ENCODE results near the gene CDC34. TPM values are rescaled to one million over a fixed set of nuclear protein-coding genes. Genes with fewer than 3 reads are reported as not detected.

Gene CDC34
- total RNA-seq, 5 donors from 2014 or later (not counting 1 experiment from before 2014, with no cell fraction given), result 35.4 to 52.6 (median 51.3) TPM

- POLR2A ChIA-PET, result no interaction called here
- 95% methylated on average over 46 of the region's 51 CpGs for WGBS (ENCODE audit: insufficient coverage)
- CTCF ChIA-PET, result no interaction called here
Observed at GRCh38 chr19:540867-541637, 9.5 kb downstream of the CDC34 start.

GRCh38 chr19:541699-542098 is 10.1 kb downstream of the CDC34 start:
- Histone ChIP-seq H3K36me3 (ENCODE audit: control insufficient read depth in 2 of 2, extremely low read depth in 1 of 2, insufficient read depth in 1 of 2, low read length in 1 of 2) (peaks cover 16 to 29% of the 10 kb centered on the region in 2 donors), H3K4me1 (ENCODE audit: control insufficient read depth in 1 of 2, extremely low read depth in 1 of 2, insufficient read depth in 2 of 2, low read length in 2 of 2) (peaks cover 9 to 38% of the 10 kb centered on the region in 2 experiments), H3K4me3 (ENCODE audit: control insufficient read depth in 1 of 2, extremely low read depth in 1 of 2, low read length in 1 of 2) (no peak overlapping the region), H3K9me3 (no peaks in the 10 kb centered on the region), H3K27me3 (replicated peaks in 1 of 2; ENCODE audit: control insufficient read depth in 2 of 2, extremely low read depth in 1 of 2, insufficient read depth in 2 of 2, low read length in 1 of 2) (no peaks in the 10 kb centered on the region), H3K27ac (ENCODE audit: low read length) (no peak overlapping the region)
- no peaks in the 10 kb centered on the region for H3K9me3 Mint-ChIP-seq
- H3K4me3 Mint-ChIP-seq, result no peak overlapping the region
- ATAC-seq (replicated peaks in 1 of 4) (no peak), DNase-seq (no peak)
- WGBS (ENCODE audit: insufficient coverage), result 93% methylated on average over 22 of the region's 26 CpGs
- H3K27ac Mint-ChIP-seq, result no peak overlapping the region
- H3K27me3 Mint-ChIP-seq, result no peaks in the 10 kb centered on the region
- ChIA-PET CTCF (no interaction called here), POLR2A (no interaction called here)
- H3K4me1 Mint-ChIP-seq, result peaks cover 21 to 22% (median 22%) of the 10 kb centered on the region in 3 donors
- H3K36me3 Mint-ChIP-seq, result peaks cover 8% of the 10 kb centered on the region

More at GRCh38 chr19:540867-541637, 9.5 kb downstream of the CDC34 start:
- no peak for ATAC-seq (replicated peaks in 1 of 4)
- Histone ChIP-seq H3K9me3 (no peaks in the 10 kb centered on the region), H3K4me3 (ENCODE audit: control insufficient read depth in 1 of 2, extremely low read depth in 1 of 2, low read length in 1 of 2) (no peak overlapping the region), H3K27me3 (replicated peaks in 1 of 2; ENCODE audit: control insufficient read depth in 2 of 2, extremely low read depth in 1 of 2, insufficient read depth in 2 of 2, low read length in 1 of 2) (no peaks in the 10 kb centered on the region), H3K27ac (ENCODE audit: low read length) (no peak overlapping the region), H3K36me3 (ENCODE audit: control insufficient read depth in 2 of 2, extremely low read depth in 1 of 2, insufficient read depth in 1 of 2, low read length in 1 of 2) (peaks cover 19 to 35% of the 10 kb centered on the region in 2 donors), H3K4me1 (ENCODE audit: control insufficient read depth in 1 of 2, extremely low read depth in 1 of 2, insufficient read depth in 2 of 2, low read length in 2 of 2) (peaks cover 9 to 34% of the 10 kb centered on the region in 2 experiments)
- no peaks in the 10 kb centered on the region for H3K9me3 Mint-ChIP-seq
- peaks cover 8% of the 10 kb centered on the region for H3K36me3 Mint-ChIP-seq
- no peak overlapping the region for H3K4me3 Mint-ChIP-seq
- DNase-seq, result no peak
- H3K27me3 Mint-ChIP-seq, result no peaks in the 10 kb centered on the region
- no peak overlapping the region for H3K27ac Mint-ChIP-seq
- H3K4me1 Mint-ChIP-seq, result peaks cover 21 to 22% (median 22%) of the 10 kb centered on the region in 3 donors

GRCh38 chr19:542173-542866 is 10.8 kb downstream of the CDC34 start:
- no peak for DNase-seq
- Mint-ChIP-seq H3K36me3 (peaks cover 8% of the 10 kb centered on the region), H3K27ac (no peak overlapping the region), H3K4me1 (peaks cover 21 to 22% (median 22%) of the 10 kb centered on the region in 3 donors), H3K27me3 (no peaks in the 10 kb centered on the region), H3K9me3 (no peaks in the 10 kb centered on the region), H3K4me3 (no peak overlapping the region)
- 89% methylated on average over 30 of the region's 34 CpGs for WGBS (ENCODE audit: insufficient coverage)
- no peak for ATAC-seq (replicated peaks in 1 of 4)
- POLR2A ChIA-PET, result no interaction called here
- no peak overlapping the region for H3K4me3 ChIP-seq (ENCODE audit: control insufficient read depth in 1 of 2, extremely low read depth in 1 of 2, low read length in 1 of 2)
- CTCF ChIA-PET, result no interaction called here
- peaks cover 9 to 44% of the 10 kb centered on the region in 2 experiments for H3K4me1 ChIP-seq (ENCODE audit: control insufficient read depth in 1 of 2, extremely low read depth in 1 of 2, insufficient read depth in 2 of 2, low read length in 2 of 2)
- no peak overlapping the region for H3K27ac ChIP-seq (ENCODE audit: low read length)
- no peaks in the 10 kb centered on the region for H3K27me3 ChIP-seq (replicated peaks in 1 of 2; ENCODE audit: control insufficient read depth in 2 of 2, extremely low read depth in 1 of 2, insufficient read depth in 2 of 2, low read length in 1 of 2)
- peaks cover 16 to 27% of the 10 kb centered on the region in 2 donors for H3K36me3 ChIP-seq (ENCODE audit: control insufficient read depth in 2 of 2, extremely low read depth in 1 of 2, insufficient read depth in 1 of 2, low read length in 1 of 2)
- no peaks in the 10 kb centered on the region for H3K9me3 ChIP-seq

- WGBS (ENCODE audit: insufficient coverage), result 8% methylated on average over 14 of the region's 31 CpGs
- peak within 1 kb of the TSS; percentile 89 for H3K27ac Mint-ChIP-seq
- no peaks in the 10 kb centered on the region for H3K9me3 ChIP-seq
- peaks cover 9 to 57% of the 10 kb centered on the region in 2 experiments for H3K4me1 ChIP-seq (ENCODE audit: control insufficient read depth in 1 of 2, extremely low read depth in 1 of 2, insufficient read depth in 2 of 2, low read length in 2 of 2)
- peaks cover 21 to 30% (median 22%) of the 10 kb centered on the region in 3 donors for H3K4me1 Mint-ChIP-seq
- H3K27me3 Mint-ChIP-seq, result no peaks in the 10 kb centered on the region
- H3K4me3 ChIP-seq (ENCODE audit: control insufficient read depth in 1 of 2, extremely low read depth in 1 of 2, low read length in 1 of 2), result peak within 1 kb of the TSS; percentile 79 to 92
- no peaks in the 10 kb centered on the region for H3K27me3 ChIP-seq (replicated peaks in 1 of 2; ENCODE audit: control insufficient read depth in 2 of 2, extremely low read depth in 1 of 2, insufficient read depth in 2 of 2, low read length in 1 of 2)
- peak within 1 kb of the TSS; percentile 83 to 88 (median 87) for H3K4me3 Mint-ChIP-seq
- ATAC-seq (replicated peaks in 1 of 4), result peak; percentile 95 to 98 (median 96)
- POLR2A ChIA-PET, result interaction anchor here in 1 of 2 donors (0.7 kb wide), 1 partner anchor 13 kb away, joined by 6 read pairs; the partner anchor contains the start of gene CDC34
- H3K36me3 Mint-ChIP-seq, result peaks cover 7% of the 10 kb centered on the region
- peak within 1 kb of the TSS; percentile 83 for H3K27ac ChIP-seq (ENCODE audit: low read length)
- peak; percentile 54 to 91 (median 83) for DNase-seq
- H3K36me3 ChIP-seq (ENCODE audit: control insufficient read depth in 2 of 2, extremely low read depth in 1 of 2, insufficient read depth in 1 of 2, low read length in 1 of 2), result peaks cover 10 to 37% of the 10 kb centered on the region in 2 donors
- no peaks in the 10 kb centered on the region for H3K9me3 Mint-ChIP-seq
- CTCF ChIA-PET, result no interaction called here
Observed at GRCh38 chr19:543910-544608, 12.5 kb downstream of the CDC34 start, which contains the start of gene GZMM. TSS of gene GZMM (plus strand) at chr19:544053. CDS start at chr19:544072, 19 bp downstream.

GRCh38 chr19:547117-547516 is 15.6 kb downstream of the CDC34 start:
- H3K27ac Mint-ChIP-seq, result no peak overlapping the region
- Histone ChIP-seq H3K9me3 (no peaks in the 10 kb centered on the region), H3K27ac (ENCODE audit: low read length) (no peak overlapping the region), H3K36me3 (ENCODE audit: control insufficient read depth in 2 of 2, extremely low read depth in 1 of 2, insufficient read depth in 1 of 2, low read length in 1 of 2) (peaks cover 4 to 27% of the 10 kb centered on the region in 2 donors), H3K4me1 (ENCODE audit: control insufficient read depth in 1 of 2, extremely low read depth in 1 of 2, insufficient read depth in 2 of 2, low read length in 2 of 2) (peaks cover 9 to 61% of the 10 kb centered on the region in 2 experiments), H3K4me3 (ENCODE audit: control insufficient read depth in 1 of 2, extremely low read depth in 1 of 2, low read length in 1 of 2) (no peak overlapping the region), H3K27me3 (replicated peaks in 1 of 2; ENCODE audit: control insufficient read depth in 2 of 2, extremely low read depth in 1 of 2, insufficient read depth in 2 of 2, low read length in 1 of 2) (no peaks in the 10 kb centered on the region)
- 97% methylated on average over 11 of the region's 15 CpGs for WGBS (ENCODE audit: insufficient coverage)
- H3K36me3 Mint-ChIP-seq, result peaks cover 7% of the 10 kb centered on the region
- DNase-seq (no peak), ATAC-seq (replicated peaks in 1 of 4) (no peak)
- ChIA-PET CTCF (interaction anchor here in 1 of 2 donors (0.6 kb wide), 1 partner anchor 41 kb away, joined by 3 read pairs; no protein-coding TSS in a partner anchor), POLR2A (no interaction called here)
- H3K9me3 Mint-ChIP-seq, result no peaks in the 10 kb centered on the region
- no peak overlapping the region for H3K4me3 Mint-ChIP-seq
- peaks cover 22 to 36% (median 25%) of the 10 kb centered on the region in 3 donors for H3K4me1 Mint-ChIP-seq
- no peaks in the 10 kb centered on the region for H3K27me3 Mint-ChIP-seq

Data from T-cell (primary cell).